ENCODE data around the gene NELFCD. TPM values are rescaled to one million over a fixed set of nuclear protein-coding genes. Genes with fewer than 3 reads are reported as not detected.
"Not testable (repeated sequence)": the region's sequence is repeated elsewhere in the genome, so short reads cannot be mapped to it uniquely, and the experiment has no call there.

NELFCD gene
- total RNA-seq, 2 donors from 2014 or later, result 123 to 159 TPM

- peaks cover 25% of the 10 kb centered on the region in 2 donors for H3K36me3 Mint-ChIP-seq
- H3K27ac Mint-ChIP-seq, result peak overlapping the region; percentile 85 to 91
- DNase-seq (ENCODE audit: low spot score in 2 of 2) (no peak), ATAC-seq (no peak)
- no peaks in the 10 kb centered on the region for H3K9me3 Mint-ChIP-seq
These were observed 58.2 kb downstream of the NELFCD start for GRCh38 chr20:59039233-59039632.

- ATAC-seq, result no peak
These were observed 59.6 kb downstream of the NELFCD start for GRCh38 chr20:59040667-59041066.

GRCh38 chr20:59041487-59041886 lies 60.4 kb downstream of the NELFCD start:
- not testable (repeated sequence) for DNase-seq (ENCODE audit: low spot score in 2 of 2); H3K9me3 Mint-ChIP-seq; ATAC-seq
- H3K36me3 Mint-ChIP-seq, result peaks cover 19% of the 10 kb centered on the region in 2 donors
- H3K27ac Mint-ChIP-seq, result peak overlapping the region; percentile 71 to 91

More at GRCh38 chr20:59040667-59041066, 59.6 kb downstream of the NELFCD start:
- H3K36me3 Mint-ChIP-seq, result peaks cover 21% of the 10 kb centered on the region in 2 donors
- H3K27ac Mint-ChIP-seq, result peak overlapping the region; percentile 17 to 91
- no peaks in the 10 kb centered on the region for H3K9me3 Mint-ChIP-seq
- no peak for DNase-seq (ENCODE audit: low spot score in 2 of 2)

GRCh38 chr20:59042151-59042795 lies 61.2 kb downstream of the NELFCD start, which contains the start of gene PRELID3B:
PRELID3B (minus strand) TSS chr20:59042786; CDS start chr20:59042730, 56 bp downstream.
- no peaks in the 10 kb centered on the region for H3K9me3 Mint-ChIP-seq
- peak within 1 kb of the TSS; percentile 91 to 93 for H3K27ac Mint-ChIP-seq
- peaks cover 11 to 19% of the 10 kb centered on the region in 2 donors for H3K36me3 Mint-ChIP-seq
- peak; percentile 21 to 58 for DNase-seq (ENCODE audit: low spot score in 2 of 2)
- ATAC-seq, result peak; percentile 44 to 47

- H3K27ac Mint-ChIP-seq, result peak overlapping the region; percentile 91 to 93
- DNase-seq (ENCODE audit: low spot score in 2 of 2) (peak; percentile 98), ATAC-seq (peak; percentile 97 to 98)
- H3K36me3 Mint-ChIP-seq, result peaks cover 11 to 19% of the 10 kb centered on the region in 2 donors
- H3K9me3 Mint-ChIP-seq, result no peaks in the 10 kb centered on the region
These were observed 62.0 kb downstream of the NELFCD start for GRCh38 chr20:59042796-59043631.

GRCh38 chr20:59043698-59044097 lies 62.6 kb downstream of the NELFCD start:
- peaks cover 11 to 19% of the 10 kb centered on the region in 2 donors for H3K36me3 Mint-ChIP-seq
- DNase-seq (ENCODE audit: low spot score in 2 of 2) (no peak), ATAC-seq (no peak)
- peak overlapping the region; percentile 90 to 91 for H3K27ac Mint-ChIP-seq
- H3K9me3 Mint-ChIP-seq, result no peaks in the 10 kb centered on the region

GRCh38 chr20:59044295-59044694 lies 63.2 kb downstream of the NELFCD start:
- Mint-ChIP-seq H3K9me3 (no peaks in the 10 kb centered on the region), H3K27ac (no peak overlapping the region), H3K36me3 (peaks cover 11 to 19% of the 10 kb centered on the region in 2 donors)
- no peak for DNase-seq (ENCODE audit: low spot score in 2 of 2)
- ATAC-seq, result no peak

Other genes starting within 250 kb of the NELFCD start
- gene GNAS-AS1, start 130.4 kb upstream of the NELFCD start, total RNA-seq, result 1 to 10 TPM; 3.0 to 3.4 TPM
- 100 to 1,000 TPM; 624 to 863 TPM for gene GNAS, start 128.5 kb upstream of the NELFCD start, total RNA-seq
- 10 to 100 TPM; 36.3 to 37.1 TPM for gene CTSZ, start 26.0 kb downstream of the NELFCD start, total RNA-seq
- under 1 TPM in 1 of 2 donors, not detected in 1; 0.09 TPM for gene TUBB1, start 38.2 kb downstream of the NELFCD start, total RNA-seq
- 10 to 100 TPM; 63.2 to 76.7 TPM for gene ATP5F1E, start 51.1 kb downstream of the NELFCD start, total RNA-seq
- 100 to 1,000 TPM; 118 to 170 TPM for gene PRELID3B, start 61.5 kb downstream of the NELFCD start, total RNA-seq
- gene ZNF831, start 182.6 kb downstream of the NELFCD start, total RNA-seq, result 10 to 100 TPM in 1 of 2 donors, 1 to 10 TPM in 1; 6.6 to 12.7 TPM